Limb (tissue), 2 donors: Measurements from ENCODE around the gene MGAT4D.
"Not testable (repeated sequence)": the region's sequence is repeated elsewhere in the genome, so short reads cannot be mapped to it uniquely, and the experiment has no call there.

Experiments
- DNase-seq, 2 donors: peaks; one replicate each; pipeline ENCODE4 v3.0.0-alpha.2; 2016; ENCODE audit errors: extremely low spot score in 2 of 2

The MGAT4D gene

DNA sequence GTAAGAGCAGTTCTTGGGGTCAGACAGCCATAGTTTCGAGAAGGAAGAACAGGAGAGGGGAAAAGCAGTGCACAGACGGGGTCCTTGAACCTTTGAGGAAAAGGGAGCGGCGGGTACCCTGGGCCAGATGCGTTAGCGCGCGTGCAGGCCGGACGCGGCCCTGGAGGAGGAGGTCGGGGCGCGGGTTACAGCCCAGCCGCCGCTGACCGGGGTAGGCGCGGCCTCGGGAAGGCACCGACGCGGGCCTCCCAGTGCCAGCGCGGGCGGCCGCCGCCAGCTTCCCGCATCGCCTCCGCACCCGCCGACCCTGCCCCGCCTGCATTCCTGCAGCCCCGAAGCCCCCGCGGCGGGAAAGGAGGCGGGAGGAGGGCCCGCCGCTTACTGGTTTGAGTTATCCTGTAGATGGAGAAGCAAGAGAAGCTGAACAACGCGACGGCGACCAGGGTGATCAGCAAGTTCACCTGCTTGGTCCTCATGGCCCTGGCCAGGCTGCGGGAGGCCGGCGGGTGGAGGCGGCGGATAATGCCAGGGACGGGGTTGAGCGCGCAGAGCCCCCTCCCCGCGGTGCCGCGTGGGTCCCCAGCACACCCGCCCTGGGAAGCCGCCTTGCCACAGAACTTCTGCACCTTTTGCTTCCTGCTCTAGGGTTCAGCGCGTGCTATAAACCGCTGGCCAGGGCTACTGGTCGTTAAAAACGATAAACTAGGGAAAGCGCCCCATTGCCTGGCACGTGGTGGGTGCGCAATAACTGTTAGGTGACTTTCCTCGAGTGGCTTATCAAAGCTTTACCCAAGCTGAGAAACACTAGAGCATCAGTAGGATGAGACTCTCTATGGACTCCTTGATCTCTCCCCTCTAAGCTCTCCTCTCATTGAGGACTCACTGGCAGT, at the start of gene MGAT4D:
Gene MGAT4D (minus strand): TSS at position 547 of the 890 bp plus-strand sequence. CDS start 71 bp downstream, at position 476.
- peak in 1 of 2 donors; percentile 56 for DNase-seq

DNA sequence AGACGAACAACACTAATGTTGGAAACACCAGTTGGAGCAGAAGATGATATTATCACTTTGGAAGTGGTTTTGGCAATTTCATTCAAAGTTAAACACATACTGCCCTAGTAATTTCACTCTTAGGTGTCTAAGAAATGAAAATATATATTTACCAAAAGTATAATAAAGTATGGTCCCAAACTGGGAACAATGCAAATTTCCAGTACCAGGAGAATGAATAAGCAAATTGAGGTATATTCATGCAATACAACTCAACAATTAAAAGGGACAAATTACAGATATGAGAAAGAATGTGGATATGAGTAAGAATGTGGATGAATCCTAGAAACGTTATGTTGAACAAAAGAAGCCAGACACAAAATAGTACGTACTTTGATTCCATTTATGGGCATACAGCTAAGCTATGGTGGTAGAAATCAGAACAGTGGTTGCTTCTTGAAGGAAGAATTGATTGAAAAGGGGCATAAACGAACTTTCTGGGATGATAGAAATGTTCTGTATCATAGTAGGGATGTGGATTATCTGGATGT, 35.9 kb upstream of the MGAT4D start:
- no peak for DNase-seq

DNA sequence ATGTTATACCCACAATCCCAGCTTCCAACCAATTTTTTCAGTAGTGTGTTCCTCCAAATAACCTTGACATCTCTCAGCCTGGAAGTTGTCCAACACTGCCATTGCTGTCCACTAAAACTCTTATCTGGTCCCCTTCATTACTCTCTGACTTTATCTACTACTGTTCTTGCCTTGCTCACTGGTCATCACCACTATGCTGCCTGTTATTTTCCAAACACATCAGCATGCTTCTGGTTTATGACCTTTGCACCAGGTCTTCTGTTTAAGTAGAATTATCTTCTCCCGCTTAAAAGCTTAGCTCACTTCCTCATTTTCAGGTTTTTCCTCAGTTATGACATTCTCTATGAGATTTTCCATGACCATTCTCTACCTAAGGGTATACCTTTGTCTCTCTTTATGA, 31.3 kb upstream of the MGAT4D start:
- DNase-seq, result no peak

DNA sequence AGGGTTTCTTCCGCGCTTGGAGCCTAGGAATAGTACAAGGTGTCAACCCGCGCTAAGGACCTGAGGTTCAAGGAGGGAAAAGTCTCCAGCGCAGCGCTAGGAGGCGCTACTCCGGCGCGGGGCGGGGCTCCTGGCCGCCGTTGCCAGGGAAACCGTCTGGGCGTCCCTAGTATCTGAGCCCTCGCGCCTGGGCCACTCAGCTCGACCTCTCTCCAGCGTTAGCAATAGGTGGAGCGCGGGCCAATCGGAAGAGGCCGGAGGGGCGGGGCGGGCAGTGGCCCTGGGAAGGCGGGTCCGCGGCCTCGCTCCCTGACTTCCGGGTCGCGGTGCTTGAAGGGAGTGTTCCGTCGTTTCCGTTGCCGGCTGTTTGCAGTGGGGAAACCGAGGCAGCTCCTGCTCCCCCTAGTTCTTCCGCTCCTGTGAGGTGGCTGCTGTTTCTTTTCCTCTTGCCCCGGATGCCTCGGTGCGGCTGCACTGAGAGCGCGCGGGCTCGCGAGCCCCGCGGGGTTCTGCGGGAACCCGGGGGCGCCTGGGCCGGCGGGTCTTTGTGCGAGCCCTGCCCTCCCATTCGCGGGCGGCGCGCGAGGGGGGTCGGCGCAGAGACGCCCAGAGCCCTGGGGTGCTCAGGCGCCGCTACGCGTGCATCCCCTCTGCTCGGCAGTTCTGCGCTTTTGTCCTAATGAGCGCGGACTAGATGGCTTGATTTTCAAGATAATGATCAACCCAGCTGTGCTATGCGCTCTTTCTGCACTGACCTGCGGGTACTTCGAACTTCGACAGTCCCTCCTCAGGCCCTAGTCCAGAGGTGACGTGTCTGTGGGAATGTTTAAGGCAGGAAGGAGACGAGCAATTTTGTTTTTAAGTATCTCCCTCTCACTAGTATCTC, 26.0 kb upstream of the MGAT4D start, which contains the start of gene ELMOD2:
Gene ELMOD2 (plus strand): TSS at position 312 of the 886 bp plus-strand sequence. CDS start 1,261 bp downstream, outside the sequence.
- DNase-seq, result peak; percentile 98

DNA sequence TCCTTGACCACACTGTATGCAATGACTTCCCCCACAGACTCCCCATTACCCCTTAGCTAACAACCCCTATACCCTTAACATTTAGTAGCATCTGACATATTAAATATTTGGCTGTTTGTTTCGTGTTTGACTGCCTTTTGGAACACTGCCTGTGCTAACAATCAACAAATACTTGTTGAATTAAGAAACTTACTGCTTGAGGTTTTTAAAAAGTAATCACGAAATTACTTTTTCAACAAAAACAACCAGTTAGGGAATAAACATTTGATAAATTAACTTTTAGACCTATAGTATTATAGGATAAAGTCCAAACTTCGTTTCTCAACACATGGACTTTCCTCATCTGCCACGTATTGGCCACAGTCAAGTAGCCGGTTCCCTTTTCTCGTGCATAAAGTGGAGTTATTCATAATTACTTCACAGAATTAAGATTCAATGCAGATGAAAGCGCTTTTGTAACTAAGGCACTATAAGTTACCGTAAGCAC, 25.3 kb upstream of the MGAT4D start:
- DNase-seq, result no peak

DNA sequence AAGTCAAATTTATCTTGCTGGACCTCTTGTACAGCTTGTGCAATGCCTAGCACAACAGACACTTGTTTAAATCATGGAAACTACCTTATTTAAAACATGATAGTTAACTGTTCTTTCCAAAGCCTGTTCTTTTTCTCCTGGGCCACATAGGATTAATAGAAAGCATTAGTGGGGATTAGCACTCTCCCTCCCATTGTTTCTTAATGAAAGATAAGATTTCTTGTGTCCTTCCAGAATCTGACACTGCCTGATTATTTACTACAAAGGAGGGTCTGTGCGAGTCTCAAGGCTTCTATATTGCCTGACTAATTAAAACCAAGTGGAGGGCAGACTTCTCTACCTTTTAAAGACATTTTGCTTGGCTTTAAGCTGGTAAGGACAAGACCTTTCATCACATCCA, 17.3 kb upstream of the MGAT4D start:
- no peak for DNase-seq

DNA sequence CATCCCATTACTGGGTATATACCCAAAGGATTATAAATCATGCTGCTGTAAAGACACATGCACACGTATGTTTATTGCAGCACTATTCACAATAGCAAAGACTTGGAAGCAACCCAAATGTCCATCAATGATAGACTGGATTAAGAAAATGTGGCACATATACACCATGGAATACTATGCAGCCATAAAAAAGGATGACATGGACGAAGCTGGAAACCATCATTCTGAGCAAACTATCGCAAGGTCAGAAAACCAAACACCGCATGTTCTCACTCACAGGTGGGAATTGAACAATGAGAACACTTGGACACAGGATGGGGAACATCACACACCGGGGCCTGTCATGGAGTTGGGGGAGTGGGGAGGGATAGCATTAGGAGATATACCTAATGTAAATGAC, 15.7 kb upstream of the MGAT4D start:
- DNase-seq, result not testable (repeated sequence)

DNA sequence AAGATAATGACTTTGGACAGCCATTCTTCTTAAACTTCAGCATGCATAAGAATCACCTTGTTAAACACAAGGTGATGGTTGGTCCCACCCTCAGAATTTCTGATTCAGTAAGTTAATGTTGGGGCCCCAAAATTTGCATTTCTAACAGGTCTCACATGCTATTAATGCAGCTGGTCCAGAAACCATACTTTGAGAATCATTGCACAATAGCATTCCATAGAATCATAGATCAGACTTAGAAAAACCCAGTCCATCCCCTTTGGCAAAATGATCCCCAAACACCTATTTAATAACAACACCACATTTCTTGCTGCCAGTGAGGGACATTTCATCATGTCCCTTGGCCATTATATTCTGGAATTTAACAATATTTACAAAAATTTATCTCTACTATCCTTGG, 6.2 kb upstream of the MGAT4D start:
- no peak for DNase-seq

DNA sequence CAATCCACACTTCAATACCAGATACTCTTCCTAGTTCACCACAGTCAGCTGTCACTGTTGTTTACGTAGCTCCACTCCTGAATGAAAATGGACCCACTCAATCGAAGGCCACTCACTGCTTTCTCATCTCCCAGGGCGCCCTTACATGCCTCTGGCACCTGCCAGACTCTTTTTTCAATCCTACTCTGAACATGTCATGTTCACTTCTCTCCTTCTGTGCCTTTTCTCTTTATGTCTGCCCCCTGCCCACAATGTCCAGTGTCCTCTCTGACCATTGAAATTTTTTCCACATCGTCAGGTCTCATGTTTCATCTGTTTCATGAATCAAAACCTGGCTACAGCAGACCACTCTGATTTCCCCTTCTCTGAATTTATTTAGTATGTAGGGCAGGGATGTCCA, 1.3 kb upstream of the MGAT4D start:
- no peak for DNase-seq

DNA sequence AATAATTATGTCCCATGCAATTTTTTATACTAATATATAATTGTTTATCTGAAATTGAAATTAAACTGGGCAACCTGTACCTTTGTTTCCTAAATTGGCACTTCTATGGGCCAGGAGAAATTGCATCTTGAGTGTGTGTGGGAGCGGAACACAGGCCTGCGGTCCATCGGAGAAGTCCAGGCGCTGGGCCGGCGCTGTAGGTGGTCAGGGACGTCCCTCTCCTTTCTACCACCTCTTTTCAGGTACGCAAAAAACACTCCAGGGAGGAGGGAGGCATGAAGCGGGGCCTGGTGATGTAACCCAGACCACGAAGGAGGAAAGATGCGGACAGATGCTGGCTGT, 717 bp downstream of the MGAT4D start:
- DNase-seq, result no peak

DNA sequence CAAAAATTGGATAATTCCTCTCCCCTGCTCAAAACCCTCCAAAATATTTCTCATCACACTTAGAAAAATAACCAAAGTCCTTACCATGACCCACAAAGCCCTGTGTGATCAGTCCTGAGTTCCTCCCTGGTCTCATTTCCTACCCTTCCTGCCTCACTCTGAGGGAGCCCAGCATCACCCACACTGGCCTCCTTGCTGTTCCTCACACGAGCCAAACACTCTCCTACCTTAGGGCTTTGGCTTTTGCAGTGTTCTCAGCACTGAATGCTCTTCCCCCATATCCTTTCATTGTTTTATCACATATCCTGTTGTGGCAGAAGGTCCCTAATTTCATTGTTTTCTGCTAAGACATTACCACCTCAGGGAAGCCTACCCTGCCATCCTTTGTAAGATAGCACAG, 12.2 kb downstream of the MGAT4D start:
- no peak for DNase-seq

DNA sequence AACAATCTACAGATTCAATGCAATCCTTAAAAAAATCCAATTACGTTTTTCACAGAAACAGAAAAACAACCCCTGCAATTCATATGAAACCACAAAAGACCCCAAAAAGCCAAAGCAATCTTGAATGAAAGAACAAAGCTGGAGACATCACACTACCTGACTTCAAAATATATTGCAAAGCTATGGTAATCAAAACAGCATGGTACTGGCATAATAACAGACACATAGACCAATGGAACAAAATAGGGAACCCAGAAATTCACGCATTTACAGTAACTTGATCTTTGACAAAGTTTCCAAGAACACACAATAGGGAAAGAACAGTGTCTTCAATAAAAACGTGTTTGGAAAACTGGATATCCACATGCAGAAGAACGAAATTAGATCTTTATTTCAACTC, 14.6 kb downstream of the MGAT4D start:
- DNase-seq, result no peak

DNA sequence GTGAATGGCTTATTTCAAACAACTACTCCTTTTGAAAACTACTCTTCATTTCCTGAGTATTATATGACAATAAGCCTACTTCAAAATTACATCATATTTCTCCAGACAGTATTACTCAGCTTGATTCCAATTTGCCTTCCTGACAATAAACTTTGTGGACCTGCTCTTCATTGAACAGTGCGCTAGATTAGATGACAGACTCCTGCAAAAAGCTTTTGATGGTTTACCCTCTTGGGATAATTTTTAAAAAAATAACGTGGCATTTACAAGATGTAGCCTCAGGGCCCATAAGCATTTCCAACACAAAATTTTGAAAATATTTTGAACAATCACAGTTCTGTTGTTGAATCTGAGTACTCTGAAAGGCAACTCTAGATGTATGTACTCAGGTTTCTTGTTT, 25.9 kb downstream of the MGAT4D start:
- DNase-seq, result no peak

DNA sequence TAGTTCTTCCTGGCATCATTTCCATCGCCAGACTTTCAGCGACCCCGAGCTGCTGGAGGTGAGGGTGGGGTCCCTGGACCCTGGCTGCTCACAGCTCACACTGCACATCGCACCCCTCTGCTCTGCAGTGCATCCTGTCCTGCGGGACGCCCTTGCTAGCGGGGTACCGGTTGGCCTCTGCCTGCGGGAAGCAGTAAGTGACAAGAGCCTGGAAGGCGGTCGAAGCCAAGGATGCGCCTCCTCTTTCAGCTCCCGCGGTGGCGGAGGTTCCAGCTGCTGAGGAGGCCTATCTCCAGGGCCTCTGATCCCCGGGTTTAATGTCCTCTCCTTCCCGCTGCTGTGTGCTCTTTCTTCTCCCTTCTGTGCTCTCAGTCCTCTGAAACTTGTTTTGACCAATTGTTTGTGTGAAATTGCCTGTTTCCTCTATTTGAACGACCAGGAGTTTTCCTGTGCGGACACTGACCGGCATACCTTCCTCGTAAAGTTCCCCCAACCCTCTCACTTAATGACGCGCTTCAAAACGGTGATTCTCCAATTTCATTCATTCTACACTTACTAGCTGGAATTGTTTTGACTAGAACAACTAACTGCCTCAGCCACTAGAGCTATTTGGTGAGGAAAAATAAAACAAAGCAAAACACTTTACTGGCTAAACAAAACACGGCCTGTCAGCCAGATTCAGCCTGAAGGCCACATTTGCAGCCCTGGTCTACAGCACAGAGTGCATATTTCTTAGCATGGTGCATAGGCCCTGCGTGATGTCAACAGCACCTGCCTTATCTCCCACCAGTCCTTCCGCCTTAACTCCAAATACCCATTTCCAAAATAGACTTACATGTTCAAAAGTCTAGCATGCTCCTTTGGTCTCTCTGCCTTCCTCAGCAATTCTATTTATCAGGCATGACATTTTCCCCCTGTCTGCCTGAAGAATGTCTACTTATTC, 28.0 kb downstream of the MGAT4D start:
- peak in 1 of 2 donors; percentile 30 for DNase-seq

DNA sequence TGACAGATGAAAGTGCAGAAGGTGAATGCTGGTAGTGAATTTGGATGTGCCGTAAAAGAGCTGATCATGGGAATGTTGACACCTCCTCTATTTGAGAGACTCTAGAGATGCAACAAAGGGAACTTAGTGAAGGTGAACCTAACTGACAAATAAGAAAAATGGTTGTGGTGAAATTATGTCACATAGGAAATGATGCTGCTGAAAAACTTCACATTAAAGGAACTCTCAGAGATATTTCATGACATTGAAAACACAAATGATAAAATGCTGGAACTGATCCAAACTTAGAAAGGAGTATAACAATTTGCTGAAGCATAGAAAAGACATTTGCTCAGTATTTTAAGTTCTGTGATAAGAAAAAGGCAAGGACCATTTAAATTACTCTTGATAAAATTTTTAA, 31.9 kb downstream of the MGAT4D start:
- DNase-seq, result no peak

DNA sequence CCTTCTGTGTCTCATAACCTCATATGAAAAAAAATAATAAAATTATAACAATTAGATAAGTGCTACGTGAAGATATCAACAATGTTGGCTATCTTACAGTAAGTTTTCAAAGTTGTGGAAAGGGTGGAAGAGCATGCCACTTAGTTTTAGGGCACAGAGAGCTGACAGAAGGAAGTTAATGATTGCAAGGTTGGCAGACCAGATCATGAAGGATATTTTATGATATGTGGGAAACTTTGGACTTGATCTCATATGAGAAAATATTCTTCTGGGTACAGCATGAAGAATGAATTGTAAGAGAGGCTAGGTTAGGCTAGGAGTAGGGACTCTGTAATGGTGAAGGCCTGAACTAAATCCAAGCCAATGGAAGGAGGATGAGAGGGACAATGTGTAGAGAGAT, 34.5 kb downstream of the MGAT4D start:
- no peak for DNase-seq

DNA sequence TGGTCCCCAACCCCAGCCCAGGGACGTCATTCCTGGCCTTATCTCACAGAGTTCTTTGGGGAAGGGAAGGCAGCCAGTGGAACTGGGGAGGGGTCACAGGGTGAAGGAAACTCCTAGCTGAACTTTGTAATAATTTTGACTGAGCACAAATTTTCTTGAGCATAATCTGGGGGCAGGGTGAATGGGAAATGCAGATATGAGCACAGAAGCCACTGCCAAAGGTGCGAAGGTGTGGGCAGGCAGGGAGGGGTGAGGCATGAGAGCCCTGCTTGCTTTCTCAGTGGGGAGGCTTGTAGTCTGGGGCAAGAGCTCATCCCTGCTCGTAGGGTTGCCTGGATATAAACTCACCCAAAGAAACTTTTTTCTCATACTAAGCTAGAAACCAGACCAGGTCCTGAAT, 34.9 kb downstream of the MGAT4D start:
- no peak for DNase-seq

DNA sequence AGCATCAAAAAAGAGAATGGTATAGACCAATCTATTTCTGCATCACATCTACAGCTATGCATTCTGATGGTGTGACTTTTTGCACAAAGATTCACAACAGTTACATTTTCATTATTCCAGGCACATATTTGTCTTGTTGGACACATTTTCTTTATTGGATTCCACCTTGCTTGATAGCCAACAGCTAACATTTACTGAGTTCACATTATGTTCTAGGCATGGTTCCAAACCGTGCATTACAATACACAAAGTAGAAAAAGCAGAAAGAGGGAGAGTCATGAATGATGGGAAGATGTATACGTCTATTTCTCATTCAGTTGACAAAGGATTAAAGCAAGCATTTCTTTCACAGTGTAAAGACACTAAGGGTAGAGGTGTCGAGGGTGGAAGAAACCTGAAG, 47.7 kb downstream of the MGAT4D start:
- no peak for DNase-seq

DNA sequence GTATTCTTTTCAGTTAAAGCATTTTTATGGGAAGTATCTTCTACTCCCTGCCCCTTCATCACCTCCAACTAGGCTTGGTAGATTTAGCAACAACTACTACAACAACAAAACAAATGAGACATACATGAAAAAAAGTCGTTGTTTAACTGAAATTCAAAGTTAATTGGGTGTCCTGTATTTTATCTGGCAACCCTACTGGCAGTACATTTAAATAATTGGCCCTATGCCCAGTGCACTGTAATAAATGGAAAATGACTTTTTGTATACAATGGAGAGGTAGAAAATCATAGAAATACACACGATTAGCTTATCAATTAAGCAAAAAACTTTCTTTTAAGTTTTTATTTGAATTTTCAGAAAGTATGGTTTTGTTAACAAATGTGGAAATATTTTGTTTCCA, 49.3 kb downstream of the MGAT4D start:
- DNase-seq, result no peak

DNA sequence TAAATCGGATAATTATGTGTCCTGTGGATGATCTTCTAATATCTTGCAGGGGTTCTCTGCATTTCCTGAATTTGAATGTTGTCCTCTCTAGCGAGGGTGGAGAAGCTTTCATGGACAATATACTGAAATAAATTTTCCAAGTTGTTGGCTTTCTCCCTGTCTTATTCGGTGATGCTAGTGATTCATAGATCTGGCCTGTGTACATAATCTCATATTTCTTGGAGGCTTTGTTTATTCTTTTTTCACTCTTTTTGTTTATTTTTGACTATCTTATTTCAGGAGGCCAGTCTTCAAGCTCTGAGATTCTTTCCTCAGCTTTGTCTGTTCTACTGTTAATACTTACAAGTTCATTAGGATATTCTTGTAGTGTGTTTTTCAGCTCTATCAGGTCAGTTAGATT, 49.9 kb downstream of the MGAT4D start:
- no peak for DNase-seq

DNA sequence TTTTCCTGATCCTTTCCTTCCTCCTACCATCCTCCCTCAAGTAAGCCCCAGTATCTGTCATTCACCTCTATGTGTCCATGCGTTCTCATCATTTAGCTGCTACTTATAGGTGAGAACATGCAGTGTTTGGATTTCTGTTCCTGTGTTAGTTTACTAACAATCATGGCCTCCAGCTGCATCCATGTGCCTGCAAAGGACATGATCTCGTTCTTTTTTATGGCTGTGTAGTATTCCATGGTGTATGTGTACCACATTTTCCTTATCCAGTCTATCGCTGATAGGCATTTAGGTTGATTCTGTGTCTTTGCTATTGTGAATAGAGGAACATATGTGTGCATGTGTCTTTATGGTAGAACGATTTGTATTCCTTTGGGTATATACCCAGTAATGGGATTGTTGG, 53.7 kb downstream of the MGAT4D start:
- DNase-seq, result not testable (repeated sequence)
